Right ventricle myocardium superior (tissue), 1 donor: ENCODE results near the gene ACOT4. TPM values are rescaled to one million over a fixed set of nuclear protein-coding genes. Genes with fewer than 3 reads are reported as not detected.
"Not testable (repeated sequence)": the region's sequence is repeated elsewhere in the genome, so short reads cannot be mapped to it uniquely, and the experiment has no call there.

Experiments used
- ATAC-seq: fragments of 200-7000 bp; cut with Tn5 transposase; one replicate; pipeline ENCODE4 v1.9.1; 2020; ENCODE audit warnings: mild to moderate bottlenecking; ENCODE audit not compliant: poor library complexity
- DNase-seq: peaks from one replicate; pipeline ENCODE4 v3.0.0-alpha.2; 2020
- intact Hi-C: fragments of 100-400 bp; cut with DNase I; formaldehyde crosslinking; loops from one replicate; pipeline ENCODE4 v1.11.2; 2022
- total RNA-seq: library from RNA; stranded (reverse); fragmentation: NEBNext Ultra II Directional; extraction: Animal tissue kit (Norgen Biotek cat#: 25700); gene quantifications from one replicate; pipeline ENCODE4 v1.2.1, GENCODE V29; 2021
- donor health status: DM: no; HTN: yes; CAD: no; lungs with severe emphysema.

Gene ACOT4
- total RNA-seq, 1 donor from 2014 or later, result 0.62 TPM

DNA sequence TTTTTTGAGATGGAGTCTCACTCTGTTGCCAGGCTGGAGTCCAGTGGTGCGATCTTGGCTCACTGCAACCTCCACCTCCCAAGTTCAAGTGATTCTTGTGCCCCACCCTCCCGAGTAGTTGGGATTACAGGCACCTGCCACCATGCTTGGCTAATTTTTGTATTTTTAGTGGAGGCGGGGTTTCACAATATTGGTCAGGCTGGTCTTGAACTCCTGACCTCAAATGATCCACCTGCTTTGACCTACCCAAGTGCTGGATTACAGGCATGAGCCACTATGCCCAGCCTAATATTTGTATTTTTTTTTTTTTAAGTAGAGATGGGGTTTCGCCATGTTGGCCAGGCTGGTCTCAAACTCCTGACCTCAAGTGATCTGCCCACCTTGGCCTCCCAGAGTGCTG lies 17.9 kb upstream of the ACOT4 start:
- ATAC-seq, intact Hi-C loops, DNase-seq: not testable (repeated sequence)

- intact Hi-C loops, DNase-seq, ATAC-seq: not testable (repeated sequence)
Measured at GRCh38 chr14:73574251-73574650, 17.4 kb upstream of the ACOT4 start.

- DNase-seq (no peak), ATAC-seq (no peak)
- intact Hi-C loops, result no loop called here
Measured at GRCh38 chr14:73576391-73576790, 15.3 kb upstream of the ACOT4 start.

DNA sequence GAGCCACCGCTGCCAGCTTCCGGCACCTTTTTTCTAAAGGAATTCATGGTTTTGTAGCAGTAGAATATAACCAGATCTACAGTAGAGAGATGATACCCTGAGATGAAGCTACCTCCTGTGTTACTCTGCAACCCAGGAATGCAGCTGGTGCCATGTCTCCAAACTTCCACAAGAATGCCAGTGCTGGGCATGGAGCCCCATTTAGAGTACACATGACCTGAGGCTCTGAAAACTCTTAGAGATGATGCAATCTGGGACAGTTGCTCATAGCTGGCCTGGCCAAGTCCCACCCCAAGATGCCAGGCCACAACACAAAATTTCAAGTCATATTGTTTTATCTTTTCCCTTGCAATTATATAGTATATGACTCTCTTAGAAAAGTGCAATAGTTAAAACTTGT lies 14.5 kb upstream of the ACOT4 start:
- ATAC-seq, result peak; percentile 90
- intact Hi-C loops, DNase-seq: not testable (repeated sequence)

GRCh38 chr14:73582102-73582979 lies 9.3 kb upstream of the ACOT4 start:
- ATAC-seq, DNase-seq, intact Hi-C loops: not testable (repeated sequence)

DNA sequence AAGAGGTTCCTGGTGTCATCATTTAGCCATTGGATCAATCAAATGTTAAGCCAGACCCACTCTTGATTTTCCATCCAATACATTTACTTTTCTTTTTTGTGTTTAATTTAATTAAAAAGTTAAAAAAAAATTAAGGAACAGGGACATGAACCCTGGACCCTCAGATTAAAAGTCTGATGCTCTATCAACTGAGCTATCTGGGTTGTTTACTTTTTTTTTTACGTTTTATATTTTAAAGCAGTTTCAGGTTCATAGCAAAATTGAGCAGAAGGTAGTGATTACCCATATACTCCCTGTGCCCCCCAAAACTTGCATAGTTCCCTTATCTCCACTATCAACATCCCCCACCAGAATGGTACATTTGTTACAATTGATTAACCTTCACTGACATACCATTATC lies 3.0 kb upstream of the ACOT4 start:
- no peak for DNase-seq
- ATAC-seq, result no peak
- intact Hi-C loops, result no loop called here

DNA sequence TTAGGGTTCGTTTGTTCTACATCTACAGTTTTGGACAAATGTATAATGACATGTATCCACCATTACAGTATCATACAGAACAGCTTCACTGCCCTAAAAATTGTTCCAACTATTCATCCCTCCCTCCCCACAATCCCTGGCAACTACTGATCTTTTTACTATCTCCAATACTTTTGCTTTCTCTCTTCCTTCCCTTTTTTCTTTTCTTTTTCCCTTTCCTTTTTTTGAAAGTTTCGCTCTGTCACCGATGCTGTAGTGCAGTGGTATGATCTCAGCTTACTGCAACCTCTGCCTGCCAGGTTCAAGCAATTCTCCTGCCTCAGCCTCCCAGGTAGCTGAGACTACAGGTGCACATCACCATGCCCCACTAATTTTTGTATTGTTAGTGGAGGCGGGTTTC lies 2.6 kb upstream of the ACOT4 start:
- ATAC-seq, result no peak
- no peak for DNase-seq
- intact Hi-C loops, result no loop called here

DNA sequence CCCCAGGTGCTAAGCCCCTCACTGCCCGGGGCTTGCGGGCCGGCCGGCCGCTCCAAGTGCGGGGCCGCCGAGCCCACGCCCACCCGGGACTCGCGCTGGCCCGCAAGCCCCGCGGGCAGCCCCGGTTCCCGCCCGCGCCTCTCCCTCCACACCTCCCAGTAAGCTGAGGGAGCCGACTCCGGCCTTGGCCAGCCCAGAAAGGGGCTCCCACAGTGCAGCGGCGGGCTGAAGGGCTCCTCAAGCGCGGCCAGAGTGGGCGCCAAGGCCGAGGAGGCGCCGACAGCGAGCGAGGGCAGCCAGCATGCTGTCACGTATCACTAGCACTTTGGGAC lies 1.0 kb upstream of the ACOT4 start:
- ATAC-seq, DNase-seq, intact Hi-C loops: not testable (repeated sequence)

DNA sequence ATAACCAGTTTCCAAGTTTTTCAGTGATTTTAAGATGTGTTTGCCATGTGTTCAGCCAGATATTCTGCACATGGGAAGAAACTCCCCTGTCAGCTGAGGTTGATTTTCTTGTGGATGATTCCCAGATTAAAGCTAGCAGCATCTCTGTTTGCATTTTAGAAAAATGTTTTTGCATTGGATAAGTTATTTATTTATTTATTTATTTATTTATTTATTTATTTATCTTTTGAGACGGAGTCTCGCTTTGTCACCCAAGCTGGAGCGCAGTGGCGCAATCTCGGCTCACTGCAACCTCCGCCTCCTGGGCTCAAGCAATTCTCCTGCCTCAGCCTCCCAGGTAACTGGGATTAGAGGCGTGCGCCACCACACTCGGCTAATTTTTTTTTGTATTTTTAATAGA lies 2.8 kb downstream of the ACOT4 start:
- ATAC-seq (no peak), DNase-seq (no peak)
- intact Hi-C loops, result no loop called here

DNA sequence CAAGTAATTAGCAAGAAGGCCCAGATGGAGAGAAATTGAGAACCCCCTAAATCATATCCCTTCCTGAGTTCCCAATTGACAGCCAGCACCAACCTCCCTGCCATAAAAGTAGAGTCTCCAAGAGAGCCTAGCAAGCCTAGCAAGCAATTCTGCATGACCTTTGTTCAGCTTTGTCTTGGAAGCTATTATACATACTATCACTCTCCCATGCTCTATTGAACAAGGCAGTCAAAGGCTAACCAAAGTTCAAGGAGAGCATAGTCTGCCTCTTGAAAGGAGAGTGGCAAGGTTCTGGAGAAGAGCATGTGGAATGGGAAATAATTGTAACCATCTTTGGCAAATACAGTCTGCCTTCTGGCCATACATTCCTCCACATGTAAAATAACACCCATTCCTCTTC lies 7.8 kb downstream of the ACOT4 start:
- DNase-seq, result no peak
- intact Hi-C loops, result no loop called here
- no peak for ATAC-seq

DNA sequence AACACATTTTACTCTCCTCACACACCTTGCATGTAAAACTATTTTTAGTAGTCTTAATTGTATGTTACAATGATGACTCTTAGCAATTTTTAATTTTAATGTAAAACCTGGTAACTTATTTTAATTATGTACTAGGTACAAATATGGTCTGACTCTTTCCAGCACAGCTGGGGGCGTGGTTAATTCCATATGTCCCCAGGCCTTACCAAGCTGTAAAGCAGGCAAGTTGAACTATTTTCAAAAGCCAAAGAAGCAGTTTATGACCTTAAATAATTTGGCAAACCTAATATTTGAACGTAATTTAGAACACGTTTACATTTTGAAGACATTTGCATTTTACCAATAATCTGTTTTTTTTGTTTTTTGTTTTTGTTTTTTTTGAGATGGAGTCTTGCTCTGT lies 11.3 kb downstream of the ACOT4 start:
- intact Hi-C loops, result no loop called here
- no peak for ATAC-seq

GRCh38 chr14:73606271-73606670 lies 14.6 kb downstream of the ACOT4 start:
- intact Hi-C loops, result no loop called here
- no peak for DNase-seq
- ATAC-seq, result no peak

More for the DNA sequence above, 11.3 kb downstream of the ACOT4 start:
- DNase-seq, result no peak

DNA sequence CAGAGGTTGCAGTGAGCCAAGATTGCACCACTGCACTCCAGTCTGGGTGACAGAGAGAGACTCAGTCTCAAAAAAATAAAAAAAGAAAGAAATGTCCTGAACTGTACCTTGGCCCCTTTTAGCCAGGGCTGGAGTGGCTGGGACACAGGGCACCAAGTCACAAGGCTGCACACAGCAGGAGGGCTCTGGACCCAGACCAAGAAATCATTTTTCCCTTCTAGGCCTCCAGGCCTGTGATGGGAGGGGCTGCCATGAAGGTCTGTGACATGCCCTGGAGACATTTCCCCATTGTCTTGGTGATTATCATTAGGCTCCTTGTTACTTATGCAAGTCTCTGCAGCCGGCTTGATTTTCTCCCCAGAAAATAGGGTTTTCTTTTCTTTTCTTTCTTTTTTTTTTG lies 15.6 kb downstream of the ACOT4 start:
- intact Hi-C loops, result no loop called here
- no peak for ATAC-seq
- no peak for DNase-seq

GRCh38 chr14:73610687-73611086 lies 19.0 kb downstream of the ACOT4 start:
- intact Hi-C loops, result no loop called here
- DNase-seq (no peak), ATAC-seq (no peak)

GRCh38 chr14:73612339-73613045 lies 20.8 kb downstream of the ACOT4 start, which contains the start of gene ACOT6:
Gene ACOT6 (plus strand): TSS chr14:73612517. CDS start chr14:73612572, 55 bp downstream.
- ATAC-seq, result peak; percentile 95
- intact Hi-C loops, result no loop called here
- DNase-seq, result peak; percentile 87

DNA sequence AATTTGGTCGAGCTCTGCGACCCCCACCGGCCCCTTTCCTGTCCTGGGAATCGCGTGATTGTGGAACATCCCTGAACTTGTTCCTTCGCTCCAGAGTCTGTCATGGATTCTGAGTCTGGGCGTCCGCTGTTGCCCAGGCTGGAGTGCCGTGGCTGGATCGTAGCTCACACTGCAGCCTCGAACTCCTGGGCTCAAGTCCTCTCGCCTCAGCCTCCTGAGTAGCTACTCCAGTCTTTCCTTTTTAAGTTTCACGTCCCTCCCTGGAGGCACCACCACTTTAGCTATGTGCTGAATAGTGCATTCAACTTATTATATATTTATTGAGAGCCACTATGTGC lies 21.3 kb downstream of the ACOT4 start:
- intact Hi-C loops, result no loop called here
- no peak for DNase-seq
- ATAC-seq, result peak; percentile 32

GRCh38 chr14:73613419-73613963 lies 21.8 kb downstream of the ACOT4 start:
- intact Hi-C loops, result no loop called here
- no peak for DNase-seq
- ATAC-seq, result no peak

- DNase-seq, result no peak
- ATAC-seq, result no peak
- intact Hi-C loops, result no loop called here
Measured at GRCh38 chr14:73616831-73617230, 25.2 kb downstream of the ACOT4 start.

- intact Hi-C loops, result no loop called here
- ATAC-seq (no peak), DNase-seq (no peak)
Measured at GRCh38 chr14:73619524-73619923, 27.9 kb downstream of the ACOT4 start.

DNA sequence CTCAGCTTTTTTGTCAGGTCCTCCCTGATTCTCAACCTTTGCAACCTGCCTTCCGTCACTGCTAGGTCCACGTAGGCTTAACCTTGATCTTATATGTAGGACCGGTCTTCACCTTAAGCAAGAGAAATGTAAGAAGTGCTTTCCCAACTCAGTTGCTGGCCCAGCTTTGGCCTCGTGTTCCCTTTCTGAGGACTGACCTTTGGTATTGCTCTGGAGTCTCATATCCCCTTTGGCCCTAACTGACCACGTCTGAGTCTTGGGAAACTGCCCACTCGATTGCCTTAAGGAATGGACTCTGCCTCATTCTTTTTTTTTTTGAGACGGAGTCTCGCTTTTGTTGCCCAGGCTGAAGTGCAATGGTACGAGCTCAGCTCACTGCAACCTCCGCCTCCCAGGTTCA lies 28.6 kb downstream of the ACOT4 start:
- intact Hi-C loops, result no loop called here
- DNase-seq (no peak), ATAC-seq (no peak)
